Caco-2 (cell line): ENCODE data around the gene MTMR10. TPM values are rescaled to one million over a fixed set of nuclear protein-coding genes. Genes with fewer than 3 reads are reported as not detected.

Experiments used
- BruUV-seq: library from RNA; stranded (reverse); fragments of 400-500 nt; replicated peaks from 2 replicates; lab custom pipeline; 2021; lab: Mats Ljungman, UMichigan
- CTCF ChIA-PET: fragments of 300-600 bp; sonication (Branson Sonifier 250); formaldehyde crosslinking; loops from one replicate; lab custom pipeline; 2022; ENCODE audit warnings: antibody characterized with exemption; lab: Charles Lee
- POLR2A ChIA-PET: fragments of 300-600 bp; sonication (Branson Sonifier 250); formaldehyde crosslinking; loops from one replicate; lab custom pipeline; 2022; ENCODE audit warnings: antibody characterized with exemption; lab: Charles Lee
- DNase-seq, 2 experiments: peaks; one replicate each; pipeline versions ENCODE4 v3.0.0 to v3.0.0-alpha.2; 2020 to 2022
- H3K27me3 ChIP-seq: replicated peaks from 2 replicates; pipeline ENCODE4 v1.6.0; 2011; ENCODE audit warnings: low read length; ENCODE audit not compliant: control insufficient read depth, insufficient read depth
- H3K36me3 ChIP-seq: 2 replicates; pipeline ENCODE4 v1.5.1; 2011; ENCODE audit warnings: low read length; ENCODE audit not compliant: control insufficient read depth, insufficient read depth
- H3K4me1 ChIP-seq: fragments of 250-450 bp; sonication (Bioruptor Pico); 2 replicates; pipeline ENCODE4 v1.5.1; 2020; ENCODE audit warnings: mild to moderate bottlenecking
- H3K4me3 ChIP-seq: 2 replicates; pipeline ENCODE4 v1.5.1; 2011; ENCODE audit warnings: low read depth, mild to moderate bottlenecking, control low read depth, low read length
- H3K9me3 ChIP-seq: fragments of 250-450 bp; sonication (Bioruptor Pico); 2 replicates; pipeline ENCODE4 v1.5.1; 2020; ENCODE audit warnings: mild to moderate bottlenecking, moderate library complexity
- H3K27ac Mint-ChIP-seq: one replicate; pipeline ENCODE4 v1.8.0; 2022; ENCODE audit warnings: mixed read lengths; ENCODE audit not compliant: unreplicated experiment
- H3K27me3 Mint-ChIP-seq: one replicate; pipeline ENCODE4 v1.8.0; 2022; ENCODE audit warnings: mixed read lengths; ENCODE audit not compliant: insufficient read depth, unreplicated experiment
- H3K36me3 Mint-ChIP-seq: one replicate; pipeline ENCODE4 v1.8.0; 2022; ENCODE audit warnings: mild to moderate bottlenecking, mixed read lengths; ENCODE audit not compliant: insufficient read depth, unreplicated experiment
- H3K4me1 Mint-ChIP-seq: one replicate; pipeline ENCODE4 v1.8.0; 2022; ENCODE audit warnings: low read depth, mixed read lengths; ENCODE audit not compliant: unreplicated experiment
- H3K4me3 Mint-ChIP-seq: one replicate; pipeline ENCODE4 v1.8.0; 2022; ENCODE audit warnings: mild to moderate bottlenecking, moderate library complexity, mixed read lengths; ENCODE audit not compliant: unreplicated experiment
- H3K9me3 Mint-ChIP-seq: one replicate; pipeline ENCODE4 v1.8.0; 2022; ENCODE audit warnings: mixed read lengths; ENCODE audit not compliant: unreplicated experiment
- intact Hi-C: fragments of 100-400 bp; cut with micrococcal nuclease; formaldehyde crosslinking; loops from one replicate; pipeline ENCODE4 v1.10.0; 2022; ENCODE audit not compliant: unreplicated experiment
- total RNA-seq: library from RNA; stranded (reverse); gene quantifications from 2 replicates; pipeline ENCODE4 v1.2.3, GENCODE V29; 2022
- TF ChIP-seq, protein P1 (sequence below), 2 experiments: fragments of 200-600 bp in 1 of 2; IDR thresholded peaks; 1 replicate in 1 of 2; 2 replicates in 1 of 2; pipeline versions ENCODE4 v1.5.1 to v1.8.0; 2011 to 2022; ENCODE audit warnings: antibody characterized with exemption in 1 of 2, control low read depth in 1 of 2, inconsistent platforms in 1 of 2, low read depth in 1 of 2, low read length in 1 of 2, mild to moderate bottlenecking in 1 of 2, moderate library complexity in 1 of 2; ENCODE audit not compliant: insufficient read depth in 1 of 2, severe bottlenecking in 1 of 2, unreplicated experiment in 1 of 2

The MTMR10 gene
- total RNA-seq, 1 experiment from 2014 or later: 33.2 TPM

DNA sequence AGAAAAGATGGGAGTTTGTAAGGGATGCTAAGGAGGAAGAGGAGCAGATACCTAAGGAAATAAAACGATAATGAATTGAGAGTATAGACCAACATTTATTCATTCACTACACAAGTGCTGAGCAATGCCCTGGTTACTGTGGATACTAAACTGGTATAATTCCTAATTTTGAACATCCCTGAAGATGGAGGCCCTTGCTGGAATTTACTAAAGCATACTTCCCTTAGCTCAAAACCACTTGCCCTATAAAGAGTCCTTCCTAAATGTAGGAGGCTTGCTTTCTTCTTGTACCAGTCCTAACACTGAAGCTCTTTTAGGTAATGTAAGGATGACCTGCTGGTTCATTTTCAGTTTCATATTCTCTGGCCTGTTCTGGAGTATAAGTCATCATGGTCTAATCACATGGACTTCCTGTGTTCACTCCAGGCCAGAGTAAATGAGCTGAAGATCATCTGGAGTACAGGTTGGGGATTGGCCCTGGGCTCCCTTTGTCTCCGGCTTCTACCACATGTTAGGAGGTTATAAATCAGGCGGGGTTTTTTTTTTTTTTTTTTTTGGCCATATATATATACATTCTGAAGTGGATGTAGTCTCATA is 40.1 kb upstream of the MTMR10 start:
- CTCF ChIA-PET: no interaction called here
- H3K4me3 Mint-ChIP-seq: no peak overlapping the region
- intact Hi-C loops: no loop called here
- Histone ChIP-seq H3K9me3 (no peaks in the 10 kb centered on the region), H3K4me1 (peaks cover 19% of the 10 kb centered on the region), H3K36me3 (no peaks in the 10 kb centered on the region), H3K27me3 (no peaks in the 10 kb centered on the region), H3K4me3 (no peak overlapping the region)
- no peaks in the 10 kb centered on the region for H3K9me3 Mint-ChIP-seq
- H3K27me3 Mint-ChIP-seq: no peaks in the 10 kb centered on the region
- no peak for DNase-seq
- H3K4me1 Mint-ChIP-seq: peaks cover 21% of the 10 kb centered on the region
- H3K27ac Mint-ChIP-seq: no peak overlapping the region
- POLR2A ChIA-PET: no interaction called here
- H3K36me3 Mint-ChIP-seq: no peaks in the 10 kb centered on the region
- BruUV-seq: no TSS peak
- TF ChIP-seq, protein P1, sequence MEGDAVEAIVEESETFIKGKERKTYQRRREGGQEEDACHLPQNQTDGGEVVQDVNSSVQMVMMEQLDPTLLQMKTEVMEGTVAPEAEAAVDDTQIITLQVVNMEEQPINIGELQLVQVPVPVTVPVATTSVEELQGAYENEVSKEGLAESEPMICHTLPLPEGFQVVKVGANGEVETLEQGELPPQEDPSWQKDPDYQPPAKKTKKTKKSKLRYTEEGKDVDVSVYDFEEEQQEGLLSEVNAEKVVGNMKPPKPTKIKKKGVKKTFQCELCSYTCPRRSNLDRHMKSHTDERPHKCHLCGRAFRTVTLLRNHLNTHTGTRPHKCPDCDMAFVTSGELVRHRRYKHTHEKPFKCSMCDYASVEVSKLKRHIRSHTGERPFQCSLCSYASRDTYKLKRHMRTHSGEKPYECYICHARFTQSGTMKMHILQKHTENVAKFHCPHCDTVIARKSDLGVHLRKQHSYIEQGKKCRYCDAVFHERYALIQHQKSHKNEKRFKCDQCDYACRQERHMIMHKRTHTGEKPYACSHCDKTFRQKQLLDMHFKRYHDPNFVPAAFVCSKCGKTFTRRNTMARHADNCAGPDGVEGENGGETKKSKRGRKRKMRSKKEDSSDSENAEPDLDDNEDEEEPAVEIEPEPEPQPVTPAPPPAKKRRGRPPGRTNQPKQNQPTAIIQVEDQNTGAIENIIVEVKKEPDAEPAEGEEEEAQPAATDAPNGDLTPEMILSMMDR (IDR thresholded peaks at IDR 0.05; ENCODE audit: insufficient read depth in 1 of 2, low read depth in 1 of 2, low read length in 1 of 2, severe bottlenecking in 1 of 2, unreplicated experiment in 1 of 2): no peak

DNA sequence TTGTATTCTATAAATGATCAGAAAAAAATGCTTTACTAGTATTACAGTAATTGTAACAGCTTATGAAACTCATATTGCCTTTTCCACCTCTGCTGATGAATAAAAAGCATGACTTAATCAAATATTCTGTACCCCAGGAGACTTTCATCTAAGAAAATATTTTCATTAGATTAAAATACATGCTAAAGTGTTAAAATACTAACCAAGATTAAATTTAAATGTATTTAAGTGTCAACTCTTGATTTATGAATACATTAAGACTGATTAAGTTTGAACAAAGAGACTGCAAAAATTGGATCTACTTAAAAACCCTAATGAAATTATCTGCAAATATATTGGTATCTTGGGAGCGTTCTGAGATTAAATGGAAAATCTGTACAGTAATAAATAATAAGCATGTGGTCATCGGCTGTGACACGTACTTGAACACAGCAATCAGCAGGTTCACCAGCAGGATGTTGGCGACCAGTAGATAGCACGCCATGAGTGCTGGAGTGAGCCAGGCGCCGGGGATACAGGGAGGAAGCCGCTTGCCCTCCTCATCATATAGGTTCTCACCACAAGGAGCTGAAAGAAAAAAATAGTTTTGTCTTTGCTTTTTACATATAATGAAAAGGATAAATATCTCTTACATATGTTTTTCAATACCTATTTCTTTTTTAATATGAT is 36.6 kb upstream of the MTMR10 start:
- TF ChIP-seq, protein P1 (IDR thresholded peaks at IDR 0.05; ENCODE audit: insufficient read depth in 1 of 2, low read depth in 1 of 2, low read length in 1 of 2, severe bottlenecking in 1 of 2, unreplicated experiment in 1 of 2): no peak
- ChIA-PET CTCF (no interaction called here), POLR2A (no interaction called here)
- H3K4me1 ChIP-seq: peaks cover 35% of the 10 kb centered on the region
- H3K4me1 Mint-ChIP-seq: peaks cover 34% of the 10 kb centered on the region
- peaks cover 19% of the 10 kb centered on the region for H3K36me3 Mint-ChIP-seq
- no peak overlapping the region for H3K27ac Mint-ChIP-seq
- no peaks in the 10 kb centered on the region for H3K27me3 Mint-ChIP-seq
- no peaks in the 10 kb centered on the region for H3K9me3 Mint-ChIP-seq
- no peak for DNase-seq
- H3K36me3 ChIP-seq: no peaks in the 10 kb centered on the region
- H3K4me3 ChIP-seq: no peak overlapping the region
- H3K4me3 Mint-ChIP-seq: no peak overlapping the region
- intact Hi-C loops: no loop called here
- no peaks in the 10 kb centered on the region for H3K9me3 ChIP-seq
- no TSS peak for BruUV-seq
- no peaks in the 10 kb centered on the region for H3K27me3 ChIP-seq

DNA sequence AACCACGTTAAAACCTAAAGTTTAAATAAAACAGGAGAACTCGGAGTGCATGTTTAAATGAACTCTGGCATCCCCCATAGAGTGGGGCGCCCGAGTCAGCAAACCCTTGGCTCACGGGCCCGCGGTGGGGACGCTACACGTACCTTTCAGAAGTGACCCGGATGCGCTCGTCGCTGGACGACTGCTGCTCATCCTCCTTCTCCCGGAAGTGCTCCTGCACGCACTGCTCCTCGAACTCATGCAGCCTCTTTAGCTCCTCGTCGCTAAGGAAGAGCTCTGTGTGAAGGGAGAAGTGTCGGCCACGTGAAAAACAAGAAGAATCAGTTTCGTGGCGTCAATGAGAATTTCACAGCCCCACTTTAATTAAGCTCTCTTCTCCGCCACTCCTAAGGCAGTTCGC is 34.6 kb upstream of the MTMR10 start:
- H3K36me3 ChIP-seq: no peaks in the 10 kb centered on the region
- H3K4me3 ChIP-seq: no peak overlapping the region
- no peaks in the 10 kb centered on the region for H3K27me3 ChIP-seq
- no peaks in the 10 kb centered on the region for H3K27me3 Mint-ChIP-seq
- TF ChIP-seq, protein P1 (IDR thresholded peaks at IDR 0.05; ENCODE audit: insufficient read depth in 1 of 2, low read depth in 1 of 2, low read length in 1 of 2, severe bottlenecking in 1 of 2, unreplicated experiment in 1 of 2): no peak
- POLR2A ChIA-PET: no interaction called here
- CTCF ChIA-PET: interaction anchor here (2.5 kb wide), 1 partner anchor 8 kb away, joined by 19 read pairs; no protein-coding TSS in a partner anchor
- no peaks in the 10 kb centered on the region for H3K9me3 ChIP-seq
- peaks cover 21% of the 10 kb centered on the region for H3K36me3 Mint-ChIP-seq
- no peak for DNase-seq
- BruUV-seq: no TSS peak
- peak overlapping the region; percentile 81 for H3K27ac Mint-ChIP-seq
- H3K4me1 Mint-ChIP-seq: peaks cover 38% of the 10 kb centered on the region
- H3K4me3 Mint-ChIP-seq: no peak overlapping the region
- no peaks in the 10 kb centered on the region for H3K9me3 Mint-ChIP-seq
- peaks cover 37% of the 10 kb centered on the region for H3K4me1 ChIP-seq
- intact Hi-C loops: loop anchor here (1.0 to 2.0 kb wide), 3 partner anchors 8 to 194 kb away; no protein-coding TSS in a partner anchor
